Hematopoietic multipotent progenitor cell treated with erythropoietin and hydrocortisone succinate and interleukin-3 and kit ligand, for 4 days (in vitro differentiated cells): ENCODE data around the gene TSHZ2.
"Not testable (repeated sequence)": the region's sequence is repeated elsewhere in the genome, so short reads cannot be mapped to it uniquely, and the experiment has no call there.

Experiments used
- DNase-seq: peaks from one replicate; pipeline ENCODE4 v3.0.0-alpha.2; 2015

The TSHZ2 gene

GRCh38 chr20:53434662-53435061 is 462.5 kb downstream of the TSHZ2 start:
- no peak for DNase-seq

GRCh38 chr20:53436927-53437326 is 464.8 kb downstream of the TSHZ2 start:
- DNase-seq = not testable (repeated sequence)

DNA sequence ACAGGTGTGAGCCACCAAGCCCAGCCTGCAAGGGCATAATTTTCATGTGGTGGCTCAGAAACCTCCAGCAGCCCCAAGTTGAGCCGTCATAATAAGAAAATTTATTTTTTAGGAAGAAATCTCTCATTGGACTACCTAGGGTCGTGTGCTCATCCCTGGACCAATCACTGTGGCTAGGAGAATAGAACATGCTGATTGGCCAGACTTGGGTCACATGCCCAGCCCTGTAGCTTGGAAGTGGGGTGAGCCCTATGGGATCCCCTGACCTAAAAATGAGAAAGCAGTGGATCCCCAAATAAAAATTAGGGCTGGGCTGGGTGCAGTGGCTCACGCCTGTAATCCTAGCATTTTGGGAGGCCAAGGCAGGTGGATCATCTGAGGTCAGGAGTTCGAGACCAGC is 466.2 kb downstream of the TSHZ2 start:
- DNase-seq = no peak

GRCh38 chr20:53439046-53439445 is 466.9 kb downstream of the TSHZ2 start:
- DNase-seq = no peak

DNA sequence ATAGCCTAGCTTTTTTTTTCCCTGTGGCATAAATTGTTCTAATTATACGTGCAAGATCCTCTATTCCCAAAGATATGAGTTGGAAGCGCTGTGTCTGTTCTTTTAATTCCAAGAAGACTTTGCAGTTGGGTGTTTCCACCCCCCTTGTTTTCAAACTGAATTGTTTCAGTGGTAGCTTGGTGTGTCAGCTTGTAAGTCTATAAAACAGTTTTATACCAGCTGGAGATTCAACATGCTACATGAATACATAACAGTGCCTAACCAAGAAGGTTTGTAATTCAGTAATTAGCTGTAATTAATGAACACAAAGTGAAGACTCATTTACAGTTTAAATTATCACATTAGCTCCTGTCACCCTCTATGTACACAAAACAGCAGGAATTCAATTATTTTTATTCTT is 467.5 kb downstream of the TSHZ2 start:
- DNase-seq = no peak

- no peak for DNase-seq
These were observed 472.4 kb downstream of the TSHZ2 start for GRCh38 chr20:53444401-53445149.

DNA sequence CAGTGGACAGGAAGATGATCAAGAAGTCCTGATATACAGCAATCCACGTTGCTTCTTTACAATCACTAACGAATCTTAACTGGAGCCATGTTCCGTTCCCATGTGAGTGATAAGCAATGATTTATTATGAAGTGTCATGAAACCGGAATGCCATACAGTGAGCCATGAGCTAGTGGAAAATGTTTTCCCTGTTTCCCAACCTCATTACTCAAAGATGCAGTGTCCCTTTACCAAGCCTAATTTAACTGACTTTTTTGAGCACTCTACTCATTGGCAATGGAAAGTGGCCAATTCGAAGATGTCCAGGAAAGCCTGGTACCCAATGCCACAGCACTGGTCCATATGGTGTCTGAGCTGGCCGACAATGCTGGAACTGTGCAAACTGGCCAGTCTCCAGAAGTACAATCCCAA is 473.2 kb downstream of the TSHZ2 start:
- DNase-seq = no peak

DNA sequence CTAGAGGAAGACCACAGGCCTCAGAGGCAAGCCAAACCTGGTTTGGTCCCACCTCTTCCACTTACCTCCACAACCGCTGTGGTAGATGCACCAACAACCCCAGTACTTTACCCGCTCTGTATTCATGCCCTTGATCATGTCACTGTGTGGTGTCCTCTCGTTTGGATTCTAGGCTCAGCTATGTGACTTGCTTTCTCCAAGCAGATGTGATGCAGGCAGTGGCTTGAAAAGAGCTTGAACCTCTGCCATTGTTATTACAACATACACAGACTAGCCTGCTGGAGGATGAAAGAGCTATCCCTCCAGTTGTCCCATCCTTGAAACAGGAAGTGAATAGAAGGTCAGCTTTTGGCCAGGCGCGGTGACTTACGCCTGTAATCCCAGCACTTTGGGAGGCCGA is 473.8 kb downstream of the TSHZ2 start:
- no peak for DNase-seq

DNA sequence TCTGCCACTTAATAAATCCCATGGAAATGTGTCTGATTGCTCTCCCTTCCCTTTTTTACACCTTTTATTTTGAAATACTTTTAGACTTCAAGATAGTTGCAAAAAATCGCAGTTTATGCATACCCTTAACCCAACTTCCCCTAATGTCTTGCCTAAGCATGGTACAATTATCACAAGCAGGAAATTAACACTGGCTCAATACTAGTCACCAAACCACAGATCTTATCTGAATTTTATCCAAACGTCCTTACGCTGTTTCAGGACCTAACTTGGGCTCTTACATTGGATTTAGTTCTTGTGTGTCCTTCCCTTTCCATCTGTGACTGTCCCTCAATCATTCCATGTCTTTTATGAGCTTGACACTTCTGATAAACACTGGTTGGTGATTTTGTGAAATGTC is 475.2 kb downstream of the TSHZ2 start:
- peak; percentile 73 for DNase-seq

GRCh38 chr20:53448426-53448825 is 476.3 kb downstream of the TSHZ2 start:
- no peak for DNase-seq

DNA sequence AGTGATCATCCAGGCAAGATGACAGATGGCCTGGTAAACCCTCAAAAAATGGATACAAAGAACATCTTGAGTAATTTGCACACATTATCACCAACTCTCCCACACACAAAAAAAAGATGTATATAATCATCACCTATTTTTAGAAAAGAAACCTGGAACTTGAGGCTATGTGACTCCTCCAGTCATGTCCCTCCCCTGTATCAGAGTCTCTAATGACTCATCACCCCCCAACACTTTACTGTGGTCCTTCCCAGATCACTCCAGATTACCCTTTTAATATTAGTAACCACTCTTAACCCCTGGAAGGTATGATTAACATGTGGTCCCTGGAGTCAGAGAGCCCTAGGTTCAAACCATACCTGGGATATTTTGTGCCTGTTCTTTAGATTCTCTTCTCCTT is 476.7 kb downstream of the TSHZ2 start:
- no peak for DNase-seq

GRCh38 chr20:53453076-53453475 is 480.9 kb downstream of the TSHZ2 start:
- DNase-seq = no peak

DNA sequence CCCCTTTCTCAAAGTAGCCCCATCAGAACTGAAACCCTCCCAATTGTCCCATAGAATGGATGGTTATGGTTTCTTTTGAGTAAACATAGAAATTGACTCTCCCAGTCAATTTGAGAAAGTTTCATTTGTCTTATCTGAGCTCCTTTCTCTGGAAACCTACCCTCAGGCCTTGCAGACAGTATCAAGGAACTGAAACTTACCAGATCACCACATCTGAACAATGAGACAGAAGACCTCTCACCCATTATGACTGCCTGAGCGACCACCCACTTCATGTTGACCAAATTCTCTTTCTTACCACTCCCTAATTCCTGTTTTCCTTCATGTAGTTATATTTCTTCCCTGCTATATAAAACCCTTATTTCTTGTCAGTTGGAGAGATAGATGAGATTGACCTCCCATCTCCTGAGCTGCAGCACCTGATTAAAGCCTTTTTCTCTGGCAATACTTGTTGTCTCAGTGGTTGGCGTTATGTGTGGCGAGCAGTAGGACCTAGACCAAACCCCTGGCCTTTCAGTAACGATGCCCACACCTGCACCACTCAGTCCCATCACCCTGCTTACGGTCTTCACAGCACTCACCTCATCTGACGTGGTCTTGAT is 482.6 kb downstream of the TSHZ2 start:
- no peak for DNase-seq

DNA sequence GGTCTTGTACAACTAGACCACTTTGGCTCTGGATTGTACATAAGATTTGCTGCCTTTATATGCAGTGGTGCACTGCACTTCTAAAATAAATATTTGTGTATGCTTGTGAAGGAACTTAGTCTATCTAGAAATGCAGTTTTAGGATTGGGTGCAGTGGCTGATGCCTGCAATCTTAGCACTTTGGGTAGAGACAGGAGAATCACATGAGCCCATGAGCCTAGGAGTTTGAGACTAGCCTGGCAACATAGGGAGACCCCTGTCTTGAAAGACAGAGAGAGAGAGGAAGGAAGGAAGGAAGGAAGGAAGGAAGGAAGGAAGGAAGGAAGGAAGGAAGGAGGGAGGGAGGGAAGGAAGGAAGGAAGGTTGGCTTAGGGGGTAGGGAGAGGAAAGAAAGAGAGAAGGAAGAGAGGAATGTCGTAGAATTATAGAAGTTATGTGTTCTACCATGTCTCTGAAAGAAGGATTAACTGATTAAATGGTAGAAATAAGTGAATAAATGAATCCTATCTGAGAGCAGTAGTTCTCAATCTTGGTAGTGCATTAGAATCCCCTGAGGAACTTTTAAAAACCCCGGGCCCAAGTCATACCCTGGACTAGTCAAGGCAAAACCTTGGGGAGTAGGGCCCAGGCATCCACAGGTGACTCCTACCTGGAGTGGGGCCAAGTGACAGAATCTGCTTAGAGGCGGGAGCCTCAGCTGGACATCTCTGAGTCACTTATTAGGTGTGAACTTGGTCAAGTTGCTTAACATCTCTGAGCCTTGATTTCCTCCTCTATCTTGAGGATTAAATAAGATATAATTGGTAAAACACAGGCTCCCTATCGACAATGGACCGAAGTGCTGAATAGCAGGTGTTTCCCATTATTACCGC is 491.2 kb downstream of the TSHZ2 start:
- no peak for DNase-seq

- DNase-seq = no peak
These were observed 494.1 kb downstream of the TSHZ2 start for GRCh38 chr20:53466279-53466678.

GRCh38 chr20:53468587-53468986 is 496.4 kb downstream of the TSHZ2 start:
- DNase-seq = peak; percentile 7

DNA sequence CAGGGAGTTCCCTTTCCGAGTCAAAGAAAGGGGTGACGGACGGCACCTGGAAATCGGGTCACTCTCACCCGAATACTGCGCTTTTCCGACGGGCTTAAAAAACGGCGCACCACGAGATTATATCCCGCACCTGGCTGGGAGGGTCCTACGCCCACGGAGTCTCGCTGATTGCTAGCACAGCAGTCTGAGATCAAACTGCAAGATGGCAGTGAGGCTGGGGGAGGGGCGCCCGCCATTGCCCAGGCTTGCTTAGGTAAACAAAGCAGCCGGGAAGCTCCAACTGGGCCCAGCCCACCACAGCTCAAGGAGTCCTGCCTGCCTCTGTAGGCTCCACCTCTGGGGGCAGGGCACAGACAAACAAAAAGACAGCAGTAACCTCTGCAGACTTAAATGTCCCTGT is 500.7 kb downstream of the TSHZ2 start:
- not testable (repeated sequence) for DNase-seq

DNA sequence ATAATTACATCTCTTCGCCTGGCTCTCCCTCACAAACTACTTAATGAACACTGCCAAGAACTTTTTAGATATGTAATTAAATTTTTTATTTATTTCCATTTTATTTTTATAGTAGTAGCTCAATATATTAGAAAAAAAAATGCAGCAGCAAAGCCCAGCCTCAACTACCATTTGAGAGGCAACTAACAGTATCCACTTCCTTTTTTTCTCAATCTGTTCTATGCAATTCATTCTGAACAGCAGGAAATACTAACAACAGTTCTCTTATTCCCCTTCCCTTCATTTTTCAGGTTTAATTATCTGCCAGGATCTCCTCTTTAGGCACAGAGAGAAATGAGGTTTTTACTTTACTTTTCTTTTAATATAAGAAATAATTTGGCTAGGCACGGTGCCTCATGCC is 508.8 kb downstream of the TSHZ2 start:
- no peak for DNase-seq

GRCh38 chr20:53487461-53488200 is 515.5 kb downstream of the TSHZ2 start:
- no peak for DNase-seq

DNA sequence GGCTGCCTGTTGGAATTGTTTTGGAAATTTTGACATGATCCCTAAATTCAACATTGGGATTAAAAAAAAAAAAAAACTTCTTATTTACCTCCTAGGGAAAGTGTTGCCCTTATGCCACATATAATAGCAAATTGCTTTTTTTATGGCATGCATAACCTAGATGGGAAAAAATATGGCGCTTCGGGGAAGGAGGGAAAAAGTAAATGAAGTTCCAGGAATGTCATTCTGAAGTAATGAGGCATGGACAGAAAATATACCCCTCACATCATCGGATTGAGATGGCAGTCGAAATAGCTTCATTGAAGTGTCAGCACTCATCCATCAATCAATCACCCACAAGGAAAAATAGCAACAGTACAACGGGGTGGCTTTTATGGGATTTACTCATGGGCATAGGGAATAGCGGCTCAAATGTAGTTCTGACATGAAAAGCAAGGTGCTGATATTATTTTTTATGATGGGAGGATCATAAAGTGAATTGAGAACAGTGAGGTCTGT is 516.7 kb downstream of the TSHZ2 start:
- no peak for DNase-seq

DNA sequence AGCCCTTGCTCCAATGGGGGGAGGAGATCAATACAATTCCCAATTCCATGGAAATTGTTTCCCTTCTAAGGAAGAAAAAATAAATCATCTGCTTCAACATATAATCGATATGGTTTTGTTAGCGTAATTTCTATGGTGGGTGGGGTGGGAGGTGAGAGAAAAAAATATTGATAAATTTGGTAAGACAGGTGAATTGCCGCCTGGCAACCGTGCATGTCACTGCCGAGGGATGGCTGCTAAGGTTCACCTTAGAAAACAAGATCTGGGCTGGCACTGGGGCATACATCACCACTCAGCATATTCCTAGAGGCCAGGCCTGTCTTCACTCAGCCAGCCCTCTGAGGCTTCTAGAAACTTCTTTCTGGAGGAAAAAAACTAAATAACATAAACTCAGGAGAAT is 517.4 kb downstream of the TSHZ2 start:
- DNase-seq = no peak

DNA sequence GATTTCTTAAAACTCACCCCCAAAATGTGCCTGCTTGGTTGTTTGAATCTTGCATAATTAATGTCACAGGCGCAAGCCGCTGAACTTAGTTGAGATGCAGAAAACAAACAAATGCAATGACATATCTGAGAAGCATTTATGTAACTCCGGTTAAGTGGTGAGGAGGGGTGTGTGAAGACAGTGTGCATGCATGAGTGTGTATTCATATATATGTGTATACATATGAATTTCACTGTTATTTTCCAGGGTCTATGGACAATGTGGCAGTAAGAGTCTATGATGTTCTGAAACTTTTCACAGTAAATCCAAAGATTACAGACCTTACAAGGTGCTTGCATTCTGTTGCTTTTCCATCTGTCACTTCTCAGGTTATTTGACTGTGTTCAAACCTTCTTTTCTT is 518.5 kb downstream of the TSHZ2 start:
- no peak for DNase-seq

DNA sequence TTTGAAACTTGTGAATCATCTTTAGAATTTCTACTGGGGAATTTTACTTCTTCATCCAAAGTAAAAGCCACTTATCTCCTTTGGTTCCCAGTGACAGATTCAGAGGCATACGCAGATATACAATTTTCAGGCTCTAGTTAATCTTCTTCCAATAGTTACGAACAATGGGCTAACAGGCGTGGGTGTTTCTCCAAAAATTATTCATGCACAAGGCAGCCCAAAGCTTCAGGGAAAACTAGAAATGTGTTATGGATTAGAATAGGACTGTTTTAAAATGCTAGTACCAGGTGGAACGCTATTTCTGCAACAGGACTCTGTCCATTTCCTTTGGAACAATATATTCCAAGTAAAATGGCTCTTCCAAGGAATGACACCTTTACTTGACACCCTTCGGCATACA is 519.3 kb downstream of the TSHZ2 start:
- no peak for DNase-seq
